ENCODE data around the gene MYO9A. TPM values are rescaled to one million over a fixed set of nuclear protein-coding genes. Genes with fewer than 3 reads are reported as not detected.

The MYO9A gene
- polyA plus RNA-seq, 3 donors = 3.9 to 6.6 (median 5.0) TPM

DNA sequence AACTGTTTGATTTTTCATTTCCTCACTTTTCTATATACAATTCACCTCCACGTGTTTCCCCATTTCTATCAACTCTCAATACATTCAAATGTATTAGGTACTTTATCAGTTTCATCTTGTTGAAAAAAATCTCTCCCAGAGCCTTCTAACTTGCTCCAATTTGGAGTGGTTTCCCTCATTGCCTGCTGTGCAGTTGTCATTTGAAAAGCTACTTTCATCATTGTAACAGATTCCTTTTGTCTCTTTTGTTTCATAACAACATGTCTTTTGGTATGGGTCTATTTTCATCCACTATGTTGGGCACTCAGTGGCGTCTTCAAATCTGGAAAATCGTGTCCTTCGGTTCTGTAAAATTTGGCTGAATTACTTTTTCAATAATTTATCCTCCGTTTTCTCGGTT, 232.6 kb downstream of the MYO9A start:
- H3K36me3 ChIP-seq (replicated peaks in 1 of 2; ENCODE audit: control insufficient read depth in 1 of 2, insufficient read depth in 2 of 2, low read length in 2 of 2) = peaks cover 6 to 42% of the 10 kb centered on the region in 2 donors
- H3K9me3 Mint-ChIP-seq = no peaks in the 10 kb centered on the region
- H3K4me3 Mint-ChIP-seq = no peak overlapping the region
- H3K27ac Mint-ChIP-seq = no peak overlapping the region
- peaks cover 0 to 2% (median 0%) of the 10 kb centered on the region in 3 donors for H3K27me3 Mint-ChIP-seq (ENCODE audit: low read depth in 3 of 3)
- H2AFZ ChIP-seq (ENCODE audit: insufficient read depth, low read depth, low read length, poor library complexity, severe bottlenecking) = no peak overlapping the region
- H3K4me3 ChIP-seq (replicated peaks in 1 of 3; ENCODE audit: low read depth in 2 of 3, low read length in 3 of 3) = no peak overlapping the region
- peaks cover 37 to 44% of the 10 kb centered on the region in 2 donors for H3K36me3 Mint-ChIP-seq
- no peaks in the 10 kb centered on the region for H3K27me3 ChIP-seq (ENCODE audit: control insufficient read depth in 2 of 2, insufficient read depth in 2 of 2, low read length in 2 of 2)
- 98% methylated on average over 5 of the region's 6 CpGs for WGBS (ENCODE audit: insufficient coverage)
- no peak for DNase-seq
- H4K20me1 ChIP-seq (ENCODE audit: insufficient read depth, low read length) = no peaks in the 10 kb centered on the region
- H3K9ac ChIP-seq (ENCODE audit: insufficient read depth, low read length, poor library complexity, severe bottlenecking) = no peak overlapping the region
- no peaks in the 10 kb centered on the region for H3K79me2 ChIP-seq (ENCODE audit: insufficient read depth, low read length)
- TF ChIP-seq, protein P1, sequence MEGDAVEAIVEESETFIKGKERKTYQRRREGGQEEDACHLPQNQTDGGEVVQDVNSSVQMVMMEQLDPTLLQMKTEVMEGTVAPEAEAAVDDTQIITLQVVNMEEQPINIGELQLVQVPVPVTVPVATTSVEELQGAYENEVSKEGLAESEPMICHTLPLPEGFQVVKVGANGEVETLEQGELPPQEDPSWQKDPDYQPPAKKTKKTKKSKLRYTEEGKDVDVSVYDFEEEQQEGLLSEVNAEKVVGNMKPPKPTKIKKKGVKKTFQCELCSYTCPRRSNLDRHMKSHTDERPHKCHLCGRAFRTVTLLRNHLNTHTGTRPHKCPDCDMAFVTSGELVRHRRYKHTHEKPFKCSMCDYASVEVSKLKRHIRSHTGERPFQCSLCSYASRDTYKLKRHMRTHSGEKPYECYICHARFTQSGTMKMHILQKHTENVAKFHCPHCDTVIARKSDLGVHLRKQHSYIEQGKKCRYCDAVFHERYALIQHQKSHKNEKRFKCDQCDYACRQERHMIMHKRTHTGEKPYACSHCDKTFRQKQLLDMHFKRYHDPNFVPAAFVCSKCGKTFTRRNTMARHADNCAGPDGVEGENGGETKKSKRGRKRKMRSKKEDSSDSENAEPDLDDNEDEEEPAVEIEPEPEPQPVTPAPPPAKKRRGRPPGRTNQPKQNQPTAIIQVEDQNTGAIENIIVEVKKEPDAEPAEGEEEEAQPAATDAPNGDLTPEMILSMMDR (IDR thresholded peaks at IDR 0.05) = no peak
- H3K4me1 Mint-ChIP-seq = no peaks in the 10 kb centered on the region
- intact Hi-C loops (cut with micrococcal nuclease) = no loop called here
- no peaks in the 10 kb centered on the region for H3K4me1 ChIP-seq (ENCODE audit: control insufficient read depth in 1 of 2, insufficient read depth in 2 of 2, low read length in 2 of 2)
- H3K4me2 ChIP-seq (replicated peaks; ENCODE audit: extremely low read depth, low read length, poor library complexity, severe bottlenecking) = no peak overlapping the region
- H3K9me3 ChIP-seq (replicated peaks in 1 of 2; ENCODE audit: control insufficient read depth in 1 of 2, insufficient read depth in 1 of 2, low read length in 2 of 2) = no peaks in the 10 kb centered on the region
- no peak overlapping the region for H3K27ac ChIP-seq (ENCODE audit: low read depth in 1 of 2, low read length in 2 of 2)

DNA sequence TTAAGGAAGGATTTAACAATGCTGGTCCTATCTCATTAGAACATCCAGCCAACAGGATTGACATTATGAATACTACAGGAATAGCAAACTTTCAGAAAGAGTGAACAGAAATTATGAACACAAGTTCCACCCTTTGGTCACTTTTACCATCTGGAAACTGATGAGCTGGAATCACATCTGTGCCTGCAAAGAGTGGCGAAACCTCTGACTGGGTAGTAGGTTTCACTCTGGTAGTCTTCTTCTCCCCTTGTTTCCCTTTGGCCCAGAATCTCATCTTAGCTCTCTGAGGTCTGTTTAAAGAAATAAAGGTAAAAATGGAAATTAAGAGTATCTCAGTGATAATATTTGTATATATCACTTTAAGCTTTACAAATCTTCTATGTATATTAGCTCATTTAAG, 234.5 kb downstream of the MYO9A start:
- H3K36me3 Mint-ChIP-seq = peaks cover 43 to 53% of the 10 kb centered on the region in 2 donors
- Histone ChIP-seq H3K27ac (ENCODE audit: low read depth in 1 of 2, low read length in 2 of 2) (no peak overlapping the region), H2AFZ (ENCODE audit: insufficient read depth, low read depth, low read length, poor library complexity, severe bottlenecking) (no peak overlapping the region), H3K27me3 (ENCODE audit: control insufficient read depth in 2 of 2, insufficient read depth in 2 of 2, low read length in 2 of 2) (no peaks in the 10 kb centered on the region), H3K9me3 (replicated peaks in 1 of 2; ENCODE audit: control insufficient read depth in 1 of 2, insufficient read depth in 1 of 2, low read length in 2 of 2) (no peaks in the 10 kb centered on the region), H3K36me3 (replicated peaks in 1 of 2; ENCODE audit: control insufficient read depth in 1 of 2, insufficient read depth in 2 of 2, low read length in 2 of 2) (peaks cover 6 to 60% of the 10 kb centered on the region in 2 donors), H3K4me2 (replicated peaks; ENCODE audit: extremely low read depth, low read length, poor library complexity, severe bottlenecking) (no peak overlapping the region), H3K4me1 (ENCODE audit: control insufficient read depth in 1 of 2, insufficient read depth in 2 of 2, low read length in 2 of 2) (no peaks in the 10 kb centered on the region), H4K20me1 (ENCODE audit: insufficient read depth, low read length) (no peaks in the 10 kb centered on the region), H3K9ac (ENCODE audit: insufficient read depth, low read length, poor library complexity, severe bottlenecking) (no peak overlapping the region), H3K4me3 (replicated peaks in 1 of 3; ENCODE audit: low read depth in 2 of 3, low read length in 3 of 3) (no peak overlapping the region), H3K79me2 (ENCODE audit: insufficient read depth, low read length) (no peaks in the 10 kb centered on the region)
- no peaks in the 10 kb centered on the region for H3K4me1 Mint-ChIP-seq
- no CpG with 5 or more reads among the region's 1 CpG for WGBS (ENCODE audit: insufficient coverage)
- no peak for DNase-seq
- no peaks in the 10 kb centered on the region for H3K9me3 Mint-ChIP-seq
- H3K4me3 Mint-ChIP-seq = no peak overlapping the region
- H3K27ac Mint-ChIP-seq = no peak overlapping the region
- intact Hi-C loops (cut with micrococcal nuclease) = no loop called here
- peaks cover 0 to 2% (median 0%) of the 10 kb centered on the region in 3 donors for H3K27me3 Mint-ChIP-seq (ENCODE audit: low read depth in 3 of 3)
- TF ChIP-seq, protein P1 (IDR thresholded peaks at IDR 0.05) = no peak
